Caco-2 (cell line): ENCODE data around the gene SOBP. TPM values are rescaled to one million over a fixed set of nuclear protein-coding genes. Genes with fewer than 3 reads are reported as not detected.

Source experiments
- BruUV-seq: library from RNA; stranded (reverse); fragments of 400-500 nt; replicated peaks from 2 replicates; lab custom pipeline; 2021; lab: Mats Ljungman, UMichigan
- CTCF ChIA-PET: fragments of 300-600 bp; sonication (Branson Sonifier 250); formaldehyde crosslinking; loops from one replicate; lab custom pipeline; 2022; ENCODE audit warnings: antibody characterized with exemption; lab: Charles Lee
- POLR2A ChIA-PET: fragments of 300-600 bp; sonication (Branson Sonifier 250); formaldehyde crosslinking; loops from one replicate; lab custom pipeline; 2022; ENCODE audit warnings: antibody characterized with exemption; lab: Charles Lee
- DNase-seq, 2 experiments: peaks; one replicate each; pipeline versions ENCODE4 v3.0.0 to v3.0.0-alpha.2; 2020 to 2022
- H3K27me3 ChIP-seq: replicated peaks from 2 replicates; pipeline ENCODE4 v1.6.0; 2011; ENCODE audit warnings: low read length; ENCODE audit not compliant: control insufficient read depth, insufficient read depth
- H3K36me3 ChIP-seq: 2 replicates; pipeline ENCODE4 v1.5.1; 2011; ENCODE audit warnings: low read length; ENCODE audit not compliant: control insufficient read depth, insufficient read depth
- H3K4me1 ChIP-seq: fragments of 250-450 bp; sonication (Bioruptor Pico); 2 replicates; pipeline ENCODE4 v1.5.1; 2020; ENCODE audit warnings: mild to moderate bottlenecking
- H3K4me3 ChIP-seq: 2 replicates; pipeline ENCODE4 v1.5.1; 2011; ENCODE audit warnings: low read depth, mild to moderate bottlenecking, control low read depth, low read length
- H3K9me3 ChIP-seq: fragments of 250-450 bp; sonication (Bioruptor Pico); 2 replicates; pipeline ENCODE4 v1.5.1; 2020; ENCODE audit warnings: mild to moderate bottlenecking, moderate library complexity
- H3K27ac Mint-ChIP-seq: one replicate; pipeline ENCODE4 v1.8.0; 2022; ENCODE audit warnings: mixed read lengths; ENCODE audit not compliant: unreplicated experiment
- H3K27me3 Mint-ChIP-seq: one replicate; pipeline ENCODE4 v1.8.0; 2022; ENCODE audit warnings: mixed read lengths; ENCODE audit not compliant: insufficient read depth, unreplicated experiment
- H3K36me3 Mint-ChIP-seq: one replicate; pipeline ENCODE4 v1.8.0; 2022; ENCODE audit warnings: mild to moderate bottlenecking, mixed read lengths; ENCODE audit not compliant: insufficient read depth, unreplicated experiment
- H3K4me1 Mint-ChIP-seq: one replicate; pipeline ENCODE4 v1.8.0; 2022; ENCODE audit warnings: low read depth, mixed read lengths; ENCODE audit not compliant: unreplicated experiment
- H3K4me3 Mint-ChIP-seq: one replicate; pipeline ENCODE4 v1.8.0; 2022; ENCODE audit warnings: mild to moderate bottlenecking, moderate library complexity, mixed read lengths; ENCODE audit not compliant: unreplicated experiment
- H3K9me3 Mint-ChIP-seq: one replicate; pipeline ENCODE4 v1.8.0; 2022; ENCODE audit warnings: mixed read lengths; ENCODE audit not compliant: unreplicated experiment
- CTCF ChIP-seq, 2 experiments: fragments of 200-600 bp in 1 of 2; IDR thresholded peaks; 1 replicate in 1 of 2; 2 replicates in 1 of 2; pipeline versions ENCODE4 v1.5.1 to v1.8.0; 2011 to 2022; ENCODE audit warnings: antibody characterized with exemption in 1 of 2, control low read depth in 1 of 2, inconsistent platforms in 1 of 2, low read depth in 1 of 2, low read length in 1 of 2, mild to moderate bottlenecking in 1 of 2, moderate library complexity in 1 of 2; ENCODE audit not compliant: insufficient read depth in 1 of 2, severe bottlenecking in 1 of 2, unreplicated experiment in 1 of 2
- intact Hi-C: fragments of 100-400 bp; cut with micrococcal nuclease; formaldehyde crosslinking; loops from one replicate; pipeline ENCODE4 v1.10.0; 2022; ENCODE audit not compliant: unreplicated experiment
- total RNA-seq: library from RNA; stranded (reverse); gene quantifications from 2 replicates; pipeline ENCODE4 v1.2.3, GENCODE V29; 2022

The SOBP gene
- total RNA-seq, 1 experiment from 2014 or later: not detected

GRCh38 chr6:107668743-107669474, 179.0 kb downstream of the SOBP start:
- Mint-ChIP-seq H3K4me3 (no peak overlapping the region), H3K27ac (no peak overlapping the region), H3K36me3 (no peaks in the 10 kb centered on the region), H3K4me1 (peaks cover 12% of the 10 kb centered on the region), H3K27me3 (no peaks in the 10 kb centered on the region), H3K9me3 (no peaks in the 10 kb centered on the region)
- intact Hi-C loops: no loop called here
- Histone ChIP-seq H3K9me3 (no peaks in the 10 kb centered on the region), H3K27me3 (no peaks in the 10 kb centered on the region), H3K4me3 (no peak overlapping the region), H3K36me3 (no peaks in the 10 kb centered on the region), H3K4me1 (no peaks in the 10 kb centered on the region; the same call in 1 of the 2 replicates)
- POLR2A ChIA-PET: no interaction called here
- TF ChIP-seq CTCF (IDR thresholded peaks at IDR 0.05; ENCODE audit: insufficient read depth in 1 of 2, low read depth in 1 of 2, low read length in 1 of 2, severe bottlenecking in 1 of 2, unreplicated experiment in 1 of 2): no peak
- no TSS peak for BruUV-seq
- CTCF ChIA-PET: interaction anchor here (0.8 kb wide), 1 partner anchor 394 kb away, joined by 3 read pairs; no protein-coding TSS in a partner anchor
- no peak for DNase-seq

- ChIA-PET POLR2A (no interaction called here), CTCF (no interaction called here)
- H3K27me3 ChIP-seq: no peaks in the 10 kb centered on the region
- no peak for DNase-seq
- BruUV-seq: no TSS peak
- no peaks in the 10 kb centered on the region for H3K9me3 ChIP-seq
- Mint-ChIP-seq H3K4me1 (peaks cover 11% of the 10 kb centered on the region), H3K4me3 (no peak overlapping the region), H3K36me3 (no peaks in the 10 kb centered on the region), H3K27ac (no peak overlapping the region), H3K27me3 (no peaks in the 10 kb centered on the region), H3K9me3 (no peaks in the 10 kb centered on the region)
- H3K4me3 ChIP-seq: no peak overlapping the region
- intact Hi-C loops: no loop called here
- no peaks in the 10 kb centered on the region for H3K36me3 ChIP-seq
- H3K4me1 ChIP-seq: no peaks in the 10 kb centered on the region; the same call in 1 of the 2 replicates
- no peak for TF ChIP-seq CTCF (IDR thresholded peaks at IDR 0.05; ENCODE audit: insufficient read depth in 1 of 2, low read depth in 1 of 2, low read length in 1 of 2, severe bottlenecking in 1 of 2, unreplicated experiment in 1 of 2)
Measured at GRCh38 chr6:107670792-107671199, 180.9 kb downstream of the SOBP start.

- no peaks in the 10 kb centered on the region for H3K27me3 Mint-ChIP-seq
- no peaks in the 10 kb centered on the region for H3K9me3 Mint-ChIP-seq
- no peaks in the 10 kb centered on the region for H3K9me3 ChIP-seq
- no peak overlapping the region for H3K4me3 Mint-ChIP-seq
- no peak for DNase-seq
- H3K27me3 ChIP-seq: no peaks in the 10 kb centered on the region; the same call in 1 of the 2 replicates
- POLR2A ChIA-PET: no interaction called here
- no peaks in the 10 kb centered on the region for H3K36me3 Mint-ChIP-seq
- CTCF ChIA-PET: no interaction called here
- intact Hi-C loops: no loop called here
- no TSS peak for BruUV-seq
- no peak overlapping the region for H3K4me3 ChIP-seq
- no peak overlapping the region for H3K27ac Mint-ChIP-seq
- no peaks in the 10 kb centered on the region for H3K4me1 Mint-ChIP-seq
- TF ChIP-seq CTCF (IDR thresholded peaks at IDR 0.05; ENCODE audit: insufficient read depth in 1 of 2, low read depth in 1 of 2, low read length in 1 of 2, severe bottlenecking in 1 of 2, unreplicated experiment in 1 of 2): no peak
- no peaks in the 10 kb centered on the region for H3K4me1 ChIP-seq
- H3K36me3 ChIP-seq: no peaks in the 10 kb centered on the region
Measured at GRCh38 chr6:107673076-107673494, 183.2 kb downstream of the SOBP start.
